ENCODE results near the gene CTXND2. TPM values are rescaled to one million over a fixed set of nuclear protein-coding genes. Genes with fewer than 3 reads are reported as not detected.
A peak's percentile ranks its signal among the peaks of the same experiment; 100 is the strongest.
"Not testable (repeated sequence)": the region's sequence is repeated elsewhere in the genome, so short reads cannot be mapped to it uniquely, and the experiment has no call there.

The CTXND2 gene
- total RNA-seq, 1 donor from 2014 or later = not detected

DNA sequence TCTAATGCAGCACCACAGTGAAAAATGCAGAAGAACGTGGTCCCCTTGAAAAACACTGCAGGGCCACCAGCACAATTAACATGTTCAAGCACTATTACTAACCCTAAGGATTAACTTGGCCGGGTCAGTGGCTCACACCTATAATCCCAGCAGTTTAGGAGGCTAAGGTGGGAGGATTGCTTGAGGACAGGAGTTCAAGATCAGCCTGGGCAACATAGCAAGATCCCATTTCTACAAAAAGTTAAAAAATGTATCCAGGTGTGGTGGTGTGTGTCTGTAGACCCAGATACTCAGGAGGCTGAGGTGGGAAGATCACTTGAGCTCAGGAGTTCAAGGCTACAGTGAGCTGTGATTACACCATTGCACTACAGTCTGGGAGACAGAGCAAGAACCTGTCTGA is 13.4 kb upstream of the CTXND2 start:
- Mint-ChIP-seq H3K4me1 (peaks cover 25% of the 10 kb centered on the region), H3K4me3 (no peak overlapping the region), H3K27me3 (ENCODE audit: low read depth) (no peaks in the 10 kb centered on the region), H3K9me3 (no peaks in the 10 kb centered on the region), H3K36me3 (ENCODE audit: low read depth) (peaks cover 3% of the 10 kb centered on the region), H3K27ac (ENCODE audit: unreplicated experiment) (no peak overlapping the region)
- no peak for TF ChIP-seq CTCF (conservative IDR thresholded peaks at IDR 0.05)
- no peak for DNase-seq (ENCODE audit: low read depth, low spot score)

GRCh38 chr1:150874455-150875196 is 12.3 kb upstream of the CTXND2 start:
- H3K36me3 Mint-ChIP-seq (ENCODE audit: low read depth) = peaks cover 3% of the 10 kb centered on the region
- peak overlapping the region; percentile 70 for H3K27ac Mint-ChIP-seq (ENCODE audit: unreplicated experiment)
- peak overlapping the region; percentile 95 for H3K4me3 Mint-ChIP-seq
- DNase-seq (ENCODE audit: low read depth, low spot score) = no peak
- H3K4me1 Mint-ChIP-seq = peaks cover 25% of the 10 kb centered on the region
- TF ChIP-seq CTCF (conservative IDR thresholded peaks at IDR 0.05) = no peak
- no peaks in the 10 kb centered on the region for H3K27me3 Mint-ChIP-seq (ENCODE audit: low read depth)
- H3K9me3 Mint-ChIP-seq = no peaks in the 10 kb centered on the region

DNA sequence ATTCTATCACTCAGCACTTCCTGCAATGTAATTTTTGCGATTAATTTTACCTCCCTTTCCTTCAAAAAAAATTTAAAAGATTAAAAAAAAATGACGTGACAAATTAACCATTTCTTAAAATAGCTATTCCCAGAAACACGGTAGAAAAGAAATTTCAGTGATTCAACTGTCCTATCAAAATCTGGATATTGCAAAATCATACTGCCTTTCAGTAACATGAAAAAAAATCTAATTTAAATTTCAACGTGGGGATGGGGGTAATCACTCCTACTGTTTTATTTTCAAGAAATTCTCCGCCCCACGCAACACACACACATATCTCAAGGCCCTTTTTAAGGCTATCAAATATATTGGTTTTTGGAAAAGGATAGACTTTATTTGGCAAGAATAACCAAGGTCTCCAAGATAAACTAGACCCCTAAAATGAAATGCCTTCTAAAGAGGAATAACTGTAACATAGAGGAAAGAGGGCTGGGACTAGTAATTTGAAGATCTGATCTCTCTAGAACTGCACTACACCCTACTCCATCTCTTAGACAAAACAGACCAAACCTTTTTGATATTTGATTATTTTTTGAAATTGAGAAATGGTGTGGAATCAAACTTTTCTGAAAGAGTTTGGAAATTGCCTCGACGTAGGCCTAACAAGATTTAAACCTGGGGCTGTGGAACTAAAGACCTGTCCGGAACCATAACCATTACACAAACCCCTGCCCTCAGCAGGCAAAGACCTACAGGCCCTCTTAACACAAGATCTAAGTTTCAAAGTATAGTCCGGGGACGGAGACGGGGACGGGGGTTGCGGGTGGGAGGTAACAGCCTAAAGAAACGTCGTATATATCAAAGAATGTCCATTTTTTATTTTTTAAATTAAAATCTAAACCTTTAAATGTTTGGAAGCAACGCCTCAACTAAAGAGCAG is 11.5 kb upstream of the CTXND2 start:
- no peak for TF ChIP-seq CTCF (conservative IDR thresholded peaks at IDR 0.05)
- Mint-ChIP-seq H3K27me3 (ENCODE audit: low read depth) (no peaks in the 10 kb centered on the region), H3K4me3 (peak overlapping the region; percentile 95), H3K36me3 (ENCODE audit: low read depth) (peaks cover 3% of the 10 kb centered on the region), H3K9me3 (no peaks in the 10 kb centered on the region), H3K27ac (ENCODE audit: unreplicated experiment) (peak overlapping the region; percentile 84), H3K4me1 (peaks cover 25% of the 10 kb centered on the region)
- no peak for DNase-seq (ENCODE audit: low read depth, low spot score)

- Mint-ChIP-seq H3K36me3 (ENCODE audit: low read depth) (peaks cover 3% of the 10 kb centered on the region), H3K27me3 (ENCODE audit: low read depth) (no peaks in the 10 kb centered on the region), H3K27ac (ENCODE audit: unreplicated experiment) (peak overlapping the region; percentile 78), H3K4me1 (peaks cover 25% of the 10 kb centered on the region), H3K4me3 (peak overlapping the region; percentile 95), H3K9me3 (no peaks in the 10 kb centered on the region)
- no peak for TF ChIP-seq CTCF (conservative IDR thresholded peaks at IDR 0.05)
- DNase-seq (ENCODE audit: low read depth, low spot score) = no peak
These were observed 10.8 kb upstream of the CTXND2 start for GRCh38 chr1:150876119-150876454.

GRCh38 chr1:150878931-150879330 is 8.0 kb upstream of the CTXND2 start:
- not testable (repeated sequence) for H3K27me3 Mint-ChIP-seq (ENCODE audit: low read depth); H3K27ac Mint-ChIP-seq (ENCODE audit: unreplicated experiment); DNase-seq (ENCODE audit: low read depth, low spot score); H3K4me3 Mint-ChIP-seq; H3K9me3 Mint-ChIP-seq; H3K36me3 Mint-ChIP-seq (ENCODE audit: low read depth)
- peaks cover 24% of the 10 kb centered on the region for H3K4me1 Mint-ChIP-seq
